ENCODE results near the gene RDH5.

The RDH5 gene

GRCh38 chr12:55706568-55707218, 13.5 kb upstream of the RDH5 start:
- no peak for TF ChIP-seq CTCF (IDR thresholded peaks at IDR 0.05; ENCODE audit: insufficient read depth, missing control alignments)
- FAIRE-seq (no peak), DNase-seq (ENCODE audit: insufficient read length, low spot score) (no peak)

- no peak for TF ChIP-seq CTCF (IDR thresholded peaks at IDR 0.05; ENCODE audit: insufficient read depth, missing control alignments)
- FAIRE-seq (no peak), DNase-seq (ENCODE audit: insufficient read length, low spot score) (no peak)
Observed at GRCh38 chr12:55707219-55707671, 12.9 kb upstream of the RDH5 start.

- DNase-seq (ENCODE audit: insufficient read length, low spot score) (peak; percentile 90), FAIRE-seq (no peak)
- TF ChIP-seq CTCF (IDR thresholded peaks at IDR 0.05; ENCODE audit: insufficient read depth, missing control alignments): no peak
Observed at GRCh38 chr12:55707841-55708694, 12.1 kb upstream of the RDH5 start, which contains the start of gene ITGA7. Gene ITGA7, minus strand, starts transcription at chr12:55707904. Its CDS starts 222 bp downstream, at chr12:55707682.

GRCh38 chr12:55708695-55709233, 11.4 kb upstream of the RDH5 start:
- no peak for TF ChIP-seq CTCF (IDR thresholded peaks at IDR 0.05; ENCODE audit: insufficient read depth, missing control alignments)
- no peak for FAIRE-seq
- no peak for DNase-seq (ENCODE audit: insufficient read length, low spot score)

- FAIRE-seq (no peak), DNase-seq (ENCODE audit: insufficient read length, low spot score) (no peak)
- no peak for TF ChIP-seq CTCF (IDR thresholded peaks at IDR 0.05; ENCODE audit: insufficient read depth, missing control alignments)
Observed at GRCh38 chr12:55711786-55712553, 8.2 kb upstream of the RDH5 start.

GRCh38 chr12:55712700-55713415, 7.3 kb upstream of the RDH5 start:
- DNase-seq (ENCODE audit: insufficient read length, low spot score): no peak
- FAIRE-seq: no peak
- no peak for TF ChIP-seq CTCF (IDR thresholded peaks at IDR 0.05; ENCODE audit: insufficient read depth, missing control alignments)

All from D721Med (cell line).